ENCODE results near the gene RPS24. TPM values are rescaled to one million over a fixed set of nuclear protein-coding genes. Genes with fewer than 3 reads are reported as not detected.

Gene RPS24
- total and polyA plus RNA-seq, 2 of the 13 experiments (the other 11 are each of a cell fraction or from before 2014, with no cell fraction given): 2,690 to 3,319 TPM

DNA sequence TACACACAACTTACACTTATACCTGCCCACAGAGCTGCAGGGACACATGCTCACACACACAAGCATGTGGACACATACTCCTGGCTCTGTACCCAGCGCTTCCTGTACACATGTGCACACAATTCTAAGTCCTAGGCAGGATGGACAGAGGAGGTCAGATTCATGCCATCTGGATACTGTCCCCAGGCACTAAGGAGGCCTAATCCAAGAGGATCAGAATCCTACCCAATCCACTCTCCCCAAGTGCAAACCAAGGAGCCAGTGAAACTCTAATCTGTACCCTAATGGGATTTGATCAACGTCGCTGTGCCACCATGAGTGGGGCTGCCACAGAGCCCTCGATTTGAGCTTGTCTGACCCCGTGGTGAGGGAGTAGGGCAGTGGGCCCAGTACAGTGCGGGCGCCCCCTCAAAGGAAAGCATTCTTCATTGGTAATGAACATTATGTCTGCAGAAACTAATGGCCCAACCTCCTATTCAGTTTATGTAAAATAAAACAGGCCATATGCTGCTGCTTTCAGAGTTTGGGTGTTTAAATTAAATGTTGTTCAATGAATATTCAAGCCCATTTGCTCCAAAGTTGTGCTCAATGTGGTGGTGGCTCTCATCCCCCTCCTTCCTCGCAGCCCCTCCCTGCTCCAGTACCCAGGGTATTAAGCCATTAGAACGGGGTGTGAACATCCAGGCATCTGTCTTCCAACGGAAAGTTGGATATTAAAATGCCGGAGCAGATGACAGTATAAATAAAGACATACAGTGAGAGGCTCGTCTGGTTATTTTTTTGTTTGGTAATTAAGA is 26.4 kb downstream of the RPS24 start:
- no peaks in the 10 kb centered on the region for H4K20me1 ChIP-seq (ENCODE audit: insufficient read depth, low read length)
- H3K27ac ChIP-seq (ENCODE audit: extremely low read length, insufficient read depth, low read length): no peak overlapping the region
- 63% methylated on average over 12 of the region's 12 CpGs for WGBS (ENCODE audit: low lambda C conversion rate)
- BruUV-seq (replicated peaks): no TSS peak
- no peak for ATAC-seq
- TF ChIP-seq CHD4 (IDR thresholded peaks at IDR 0.05; ENCODE audit: borderline replicate concordance, low read length): no peak
- TF ChIP-seq, protein P1, sequence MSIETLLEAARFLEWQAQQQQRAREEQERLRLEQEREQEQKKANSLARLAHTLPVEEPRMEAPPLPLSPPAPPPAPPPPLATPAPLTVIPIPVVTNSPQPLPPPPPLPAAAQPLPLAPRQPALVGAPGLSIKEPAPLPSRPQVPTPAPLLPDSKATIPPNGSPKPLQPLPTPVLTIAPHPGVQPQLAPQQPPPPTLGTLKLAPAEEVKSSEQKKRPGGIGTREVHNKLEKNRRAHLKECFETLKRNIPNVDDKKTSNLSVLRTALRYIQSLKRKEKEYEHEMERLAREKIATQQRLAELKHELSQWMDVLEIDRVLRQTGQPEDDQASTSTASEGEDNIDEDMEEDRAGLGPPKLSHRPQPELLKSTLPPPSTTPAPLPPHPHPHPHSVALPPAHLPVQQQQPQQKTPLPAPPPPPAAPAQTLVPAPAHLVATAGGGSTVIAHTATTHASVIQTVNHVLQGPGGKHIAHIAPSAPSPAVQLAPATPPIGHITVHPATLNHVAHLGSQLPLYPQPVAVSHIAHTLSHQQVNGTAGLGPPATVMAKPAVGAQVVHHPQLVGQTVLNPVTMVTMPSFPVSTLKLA (IDR thresholded peaks at IDR 0.05): peak; percentile 69; the same call in 1 of the 2 replicates
- peaks cover 19% of the 10 kb centered on the region for H3K4me1 ChIP-seq (ENCODE audit: insufficient read depth, low read length)
- no peaks in the 10 kb centered on the region for H3K36me3 ChIP-seq (replicated peaks in 1 of 2; ENCODE audit: control insufficient read depth in 1 of 2, insufficient read depth in 2 of 2, low read length in 2 of 2)
- no peak overlapping the region for H3K9ac ChIP-seq (ENCODE audit: insufficient read depth, low read depth, low read length)
- no peaks in the 10 kb centered on the region for H3K27me3 ChIP-seq (ENCODE audit: control insufficient read depth in 1 of 2, insufficient read depth in 2 of 2, low read length in 2 of 2)
- no peak overlapping the region for H2AFZ ChIP-seq (ENCODE audit: low read length)
- H3K4me2 ChIP-seq (ENCODE audit: low read depth, low read length): no peak overlapping the region
- no peak for FAIRE-seq
- ChIA-PET CTCF (ENCODE audit: low intra/inter-chr PET ratio, low total read pairs) (no interaction called here), POLR2A (no interaction called here)
- DNase-seq (ENCODE audit: low spot score): no peak
- no peaks in the 10 kb centered on the region for H3K79me2 ChIP-seq (ENCODE audit: insufficient read depth, low read length)
- H3K9me3 ChIP-seq (ENCODE audit: low read length): no peaks in the 10 kb centered on the region
- in situ Hi-C loops (cut with HindIII; ENCODE audit: extremely low pct_ligation_motif_present, low pct_unique_long_range_greater_than_20kb): no loop called here
- no peak overlapping the region for H3K4me3 ChIP-seq (replicated peaks in 1 of 3; ENCODE audit: insufficient read depth in 1 of 3, low read depth in 2 of 3, low read length in 3 of 3)
- intact Hi-C loops (cut with micrococcal nuclease; ENCODE audit: unreplicated experiment): no loop called here

DNA sequence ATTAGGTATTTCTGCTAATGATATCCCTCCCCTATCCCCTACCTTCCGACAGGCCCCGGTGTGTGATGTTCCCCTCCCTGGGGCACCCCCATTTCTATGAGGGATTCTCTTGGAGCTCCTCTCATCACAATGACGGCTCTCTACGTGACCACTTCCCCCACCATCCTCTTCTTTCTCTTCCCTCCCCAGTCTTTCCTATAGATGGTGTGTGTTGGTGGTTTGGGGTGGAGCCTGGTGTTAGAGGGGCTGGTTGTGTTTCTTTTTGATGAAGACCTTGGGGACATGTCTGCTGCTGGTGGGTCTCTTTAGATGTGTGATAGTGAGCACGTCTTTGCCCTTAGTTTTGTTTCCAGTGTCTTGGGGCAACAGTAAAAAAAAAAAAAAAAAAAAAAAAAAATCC is 28.6 kb downstream of the RPS24 start:
- ChIA-PET CTCF (ENCODE audit: low intra/inter-chr PET ratio, low total read pairs) (no interaction called here), POLR2A (no interaction called here)
- Histone ChIP-seq H3K27me3 (ENCODE audit: control insufficient read depth in 1 of 2, insufficient read depth in 2 of 2, low read length in 2 of 2) (no peaks in the 10 kb centered on the region), H4K20me1 (ENCODE audit: insufficient read depth, low read length) (no peaks in the 10 kb centered on the region), H3K9ac (ENCODE audit: insufficient read depth, low read depth, low read length) (no peak overlapping the region), H3K4me3 (replicated peaks in 1 of 3; ENCODE audit: insufficient read depth in 1 of 3, low read depth in 2 of 3, low read length in 3 of 3) (no peak overlapping the region), H3K4me1 (ENCODE audit: insufficient read depth, low read length) (peaks cover 34% of the 10 kb centered on the region), H3K27ac (ENCODE audit: extremely low read length, insufficient read depth, low read length) (no peak overlapping the region), H3K9me3 (ENCODE audit: low read length) (no peaks in the 10 kb centered on the region), H3K79me2 (ENCODE audit: insufficient read depth, low read length) (no peaks in the 10 kb centered on the region), H3K4me2 (ENCODE audit: low read depth, low read length) (no peak overlapping the region), H2AFZ (ENCODE audit: low read length) (no peak overlapping the region), H3K36me3 (replicated peaks in 1 of 2; ENCODE audit: control insufficient read depth in 1 of 2, insufficient read depth in 2 of 2, low read length in 2 of 2) (no peaks in the 10 kb centered on the region)
- no peak for ATAC-seq
- DNase-seq (ENCODE audit: low spot score): no peak
- no peak for FAIRE-seq
- intact Hi-C loops (cut with micrococcal nuclease; ENCODE audit: unreplicated experiment): no loop called here
- no TSS peak for BruUV-seq (replicated peaks)
- TF ChIP-seq POGZ (CRISPR knock-in tag; IDR thresholded peaks at IDR 0.05) (no peak), CC2D1A (CRISPR knock-in tag; IDR thresholded peaks at IDR 0.05) (no peak), SOX6 (IDR thresholded peaks at IDR 0.05) (no peak), SOX6 (CRISPR knock-in tag; IDR thresholded peaks at IDR 0.05) (no peak), STAT5B (CRISPR knock-in tag; IDR thresholded peaks at IDR 0.05) (no peak)
- in situ Hi-C loops (cut with HindIII; ENCODE audit: extremely low pct_ligation_motif_present, low pct_unique_long_range_greater_than_20kb): no loop called here
- 59% methylated on average over 5 of the region's 5 CpGs for WGBS (ENCODE audit: low lambda C conversion rate)

Measured in HepG2 (cell line).